ENCODE data around the gene OR2T1. TPM values are rescaled to one million over a fixed set of nuclear protein-coding genes. Genes with fewer than 3 reads are reported as not detected.

OR2T1 gene
- total RNA-seq (2014; rRNA removed; shearing (Covaris generic)) (not detected in 2 replicates), total RNA-seq (2022) (not detected in 2 replicates), Bru-seq, nascent RNA (not detected), BruChase-seq, experiment 1, labeled RNA remaining after a 6-hour chase (not detected), BruChase-seq, experiment 2, labeled RNA remaining after a 2-hour chase (not detected)
- long read RNA-seq, result 0 reads

- Histone ChIP-seq H3K27ac (ENCODE audit: low read depth, low read length, poor library complexity, severe bottlenecking) (no peak within 1 kb of the TSS), H3K9me2 (ENCODE audit: insufficient read depth, low read length) (no peaks in the 10 kb centered on the region), H4K20me1 (ENCODE audit: insufficient read depth, low read length) (no peaks in the 10 kb centered on the region), H3K9me3 (ENCODE audit: low read length) (no peaks in the 10 kb centered on the region), H3K4me2 (ENCODE audit: low read length) (no peak within 1 kb of the TSS), H3K79me2 (ENCODE audit: insufficient read depth, low read depth, low read length) (no peaks in the 10 kb centered on the region), H3K36me3 (ENCODE audit: insufficient read depth, low read length) (no peaks in the 10 kb centered on the region), H3K4me1 (ENCODE audit: insufficient read depth, low read length, poor library complexity, severe bottlenecking) (no peaks in the 10 kb centered on the region), H3K4me3 (ENCODE audit: low read depth, low read length, poor library complexity, severe bottlenecking) (no peak within 1 kb of the TSS), H2AFZ (ENCODE audit: low read length) (no peak within 1 kb of the TSS)
- intact Hi-C loops (cut with micrococcal nuclease; ENCODE audit: unreplicated experiment), result no loop called here
- BruUV-seq (replicated peaks), result no TSS peak
- DNase-seq (ENCODE audit: low spot score), result no peak
- ChIA-PET CTCF (ENCODE audit: unreplicated experiment) (no interaction called here), POLR2A (no interaction called here)
- TF ChIP-seq CTCF (conservative IDR thresholded peaks at IDR 0.05; ENCODE audit: low read length) (no peak), EZH2phosphoT487 (IDR thresholded peaks at IDR 0.05; ENCODE audit: borderline replicate concordance, low read depth, low read length) (no peak)
Measured at GRCh38 chr1:248402748-248403147, at the start of gene OR2T1. Gene OR2T1 (plus strand): TSS chr1:248403048. CDS start chr1:248406148, 3,100 bp downstream.

- Histone ChIP-seq H3K4me1 (ENCODE audit: insufficient read depth, low read length, poor library complexity, severe bottlenecking) (no peaks in the 10 kb centered on the region), H3K79me2 (ENCODE audit: insufficient read depth, low read depth, low read length) (no peaks in the 10 kb centered on the region), H3K9me3 (ENCODE audit: low read length) (no peaks in the 10 kb centered on the region), H3K4me2 (ENCODE audit: low read length) (no peak overlapping the region), H3K4me3 (ENCODE audit: low read depth, low read length, poor library complexity, severe bottlenecking) (no peak overlapping the region), H3K36me3 (ENCODE audit: insufficient read depth, low read length) (no peaks in the 10 kb centered on the region), H2AFZ (ENCODE audit: low read length) (no peak overlapping the region), H3K9me2 (ENCODE audit: insufficient read depth, low read length) (no peaks in the 10 kb centered on the region), H4K20me1 (ENCODE audit: insufficient read depth, low read length) (no peaks in the 10 kb centered on the region), H3K27ac (ENCODE audit: low read depth, low read length, poor library complexity, severe bottlenecking) (no peak overlapping the region)
- ChIA-PET POLR2A (no interaction called here), CTCF (ENCODE audit: unreplicated experiment) (no interaction called here)
- intact Hi-C loops (cut with micrococcal nuclease; ENCODE audit: unreplicated experiment), result no loop called here
- TF ChIP-seq EZH2phosphoT487 (IDR thresholded peaks at IDR 0.05; ENCODE audit: borderline replicate concordance, low read depth, low read length) (no peak), CTCF (conservative IDR thresholded peaks at IDR 0.05; ENCODE audit: low read length) (no peak)
- no TSS peak for BruUV-seq (replicated peaks)
- DNase-seq (ENCODE audit: low spot score), result no peak
Measured at GRCh38 chr1:248359415-248359814, 43.4 kb upstream of the OR2T1 start.

- Histone ChIP-seq H3K79me2 (ENCODE audit: insufficient read depth, low read depth, low read length) (no peaks in the 10 kb centered on the region), H3K36me3 (ENCODE audit: insufficient read depth, low read length) (no peaks in the 10 kb centered on the region), H3K4me1 (ENCODE audit: insufficient read depth, low read length, poor library complexity, severe bottlenecking) (no peaks in the 10 kb centered on the region), H3K9me2 (ENCODE audit: insufficient read depth, low read length) (no peaks in the 10 kb centered on the region), H3K4me2 (ENCODE audit: low read length) (no peak within 1 kb of the TSS), H2AFZ (ENCODE audit: low read length) (no peak within 1 kb of the TSS), H3K9me3 (ENCODE audit: low read length) (no peaks in the 10 kb centered on the region), H3K27ac (ENCODE audit: low read depth, low read length, poor library complexity, severe bottlenecking) (no peak within 1 kb of the TSS), H4K20me1 (ENCODE audit: insufficient read depth, low read length) (no peaks in the 10 kb centered on the region), H3K4me3 (ENCODE audit: low read depth, low read length, poor library complexity, severe bottlenecking) (no peak within 1 kb of the TSS)
- intact Hi-C loops (cut with micrococcal nuclease; ENCODE audit: unreplicated experiment), result no loop called here
- ChIA-PET CTCF (ENCODE audit: unreplicated experiment) (no interaction called here), POLR2A (no interaction called here)
- no TSS peak for BruUV-seq (replicated peaks)
- DNase-seq (ENCODE audit: low spot score), result no peak
- no peak for TF ChIP-seq CTCF (conservative IDR thresholded peaks at IDR 0.05; ENCODE audit: low read length)
- TF ChIP-seq EZH2phosphoT487 (IDR thresholded peaks at IDR 0.05; ENCODE audit: borderline replicate concordance, low read depth, low read length), result no peak
Measured at GRCh38 chr1:248361121-248361715, 41.6 kb upstream of the OR2T1 start, which contains the start of gene OR2T4. Gene OR2T4 (plus strand): TSS chr1:248361665. CDS start chr1:248361665, 0 bp downstream.
